ENCODE results near the gene CTNNBIP1. TPM values are rescaled to one million over a fixed set of nuclear protein-coding genes. Genes with fewer than 3 reads are reported as not detected.

The CTNNBIP1 gene
- total and polyA plus RNA-seq, 2 of the 8 experiments (the other 6 are each of a cell fraction or from before 2014, with no cell fraction given) = 40.9 to 46.6 TPM

- TF ChIP-seq CHD7 (IDR thresholded peaks at IDR 0.05; ENCODE audit: insufficient replicate concordance, low read length) (no peak), CTCF (IDR thresholded peaks at IDR 0.05; ENCODE audit: control extremely low read depth in 1 of 3, insufficient read depth in 1 of 3, low read depth in 1 of 3, low read length in 3 of 3) (peak in 1 of 3 experiments; percentile 10; a peak in 1 of 4 replicates), SIX5 (IDR thresholded peaks at IDR 0.05; ENCODE audit: low read depth, low read length) (no peak), KDM1A (IDR thresholded peaks at IDR 0.05; ENCODE audit: borderline replicate concordance, low read length) (no peak)
Measured at GRCh38 chr1:9859281-9860014, 50.6 kb downstream of the CTNNBIP1 start (continued).
